ENCODE data around the gene AFF3.

The AFF3 gene

GRCh38 chr2:100142393-100142792, at the start of gene AFF3:
Gene AFF3, minus strand, starts transcription at chr2:100142590. Its CDS starts 38,136 bp downstream, at chr2:100104454.
- Histone ChIP-seq H3K4me2 (ENCODE audit: low read depth, low read length) (peak within 1 kb of the TSS; percentile 57), H3K79me2 (ENCODE audit: low read length) (no peaks in the 10 kb centered on the region), H2AFZ (ENCODE audit: low read length) (no peak within 1 kb of the TSS), H3K9me2 (replicated peaks; ENCODE audit: insufficient read depth, low read length) (no peaks in the 10 kb centered on the region), H3K9ac (ENCODE audit: low read length) (no peak within 1 kb of the TSS), H3K4me1 (ENCODE audit: low read length) (peaks cover 13% of the 10 kb centered on the region), H3K4me3 (ENCODE audit: low read length) (no peak within 1 kb of the TSS; the same call in 1 of the 2 replicates), H4K20me1 (ENCODE audit: insufficient read depth, low read length) (no peaks in the 10 kb centered on the region), H3K27ac (ENCODE audit: low read length) (no peak within 1 kb of the TSS), H3K9me3 (replicated peaks; ENCODE audit: insufficient read depth, low read length) (no peaks in the 10 kb centered on the region), H3K27me3 (replicated peaks; ENCODE audit: insufficient read depth, low read length) (peaks cover 40% of the 10 kb centered on the region), H3F3A (ENCODE audit: insufficient read depth, low read length) (no peaks in the 10 kb centered on the region), H3K36me3 (replicated peaks; ENCODE audit: insufficient read depth, low read length) (no peaks in the 10 kb centered on the region)
- peak; percentile 90 for DNase-seq
- TF ChIP-seq EZH2 (optimal IDR thresholded peaks at IDR 0.05; ENCODE audit: low read depth, low read length) (no peak), EZH2phosphoT487 (IDR thresholded peaks at IDR 0.05; ENCODE audit: low read length) (no peak)
- TF ChIP-seq, protein P1, sequence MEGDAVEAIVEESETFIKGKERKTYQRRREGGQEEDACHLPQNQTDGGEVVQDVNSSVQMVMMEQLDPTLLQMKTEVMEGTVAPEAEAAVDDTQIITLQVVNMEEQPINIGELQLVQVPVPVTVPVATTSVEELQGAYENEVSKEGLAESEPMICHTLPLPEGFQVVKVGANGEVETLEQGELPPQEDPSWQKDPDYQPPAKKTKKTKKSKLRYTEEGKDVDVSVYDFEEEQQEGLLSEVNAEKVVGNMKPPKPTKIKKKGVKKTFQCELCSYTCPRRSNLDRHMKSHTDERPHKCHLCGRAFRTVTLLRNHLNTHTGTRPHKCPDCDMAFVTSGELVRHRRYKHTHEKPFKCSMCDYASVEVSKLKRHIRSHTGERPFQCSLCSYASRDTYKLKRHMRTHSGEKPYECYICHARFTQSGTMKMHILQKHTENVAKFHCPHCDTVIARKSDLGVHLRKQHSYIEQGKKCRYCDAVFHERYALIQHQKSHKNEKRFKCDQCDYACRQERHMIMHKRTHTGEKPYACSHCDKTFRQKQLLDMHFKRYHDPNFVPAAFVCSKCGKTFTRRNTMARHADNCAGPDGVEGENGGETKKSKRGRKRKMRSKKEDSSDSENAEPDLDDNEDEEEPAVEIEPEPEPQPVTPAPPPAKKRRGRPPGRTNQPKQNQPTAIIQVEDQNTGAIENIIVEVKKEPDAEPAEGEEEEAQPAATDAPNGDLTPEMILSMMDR (IDR thresholded peaks at IDR 0.05; ENCODE audit: low read length), result no peak

- Histone ChIP-seq H4K20me1 (ENCODE audit: insufficient read depth, low read length) (no peaks in the 10 kb centered on the region), H3K27me3 (replicated peaks; ENCODE audit: insufficient read depth, low read length) (no peaks in the 10 kb centered on the region), H3K79me2 (ENCODE audit: low read length) (no peaks in the 10 kb centered on the region), H3K4me2 (ENCODE audit: low read depth, low read length) (no peak overlapping the region), H2AFZ (ENCODE audit: low read length) (no peak overlapping the region), H3K9me2 (replicated peaks; ENCODE audit: insufficient read depth, low read length) (no peaks in the 10 kb centered on the region), H3F3A (ENCODE audit: insufficient read depth, low read length) (no peaks in the 10 kb centered on the region), H3K27ac (ENCODE audit: low read length) (no peak overlapping the region), H3K9ac (ENCODE audit: low read length) (no peak overlapping the region), H3K4me3 (ENCODE audit: low read length) (no peak overlapping the region), H3K36me3 (replicated peaks; ENCODE audit: insufficient read depth, low read length) (no peaks in the 10 kb centered on the region), H3K4me1 (ENCODE audit: low read length) (no peaks in the 10 kb centered on the region), H3K9me3 (replicated peaks; ENCODE audit: insufficient read depth, low read length) (no peaks in the 10 kb centered on the region)
- TF ChIP-seq, protein P1 (IDR thresholded peaks at IDR 0.05; ENCODE audit: low read length), result no peak
- no peak for TF ChIP-seq EZH2 (optimal IDR thresholded peaks at IDR 0.05; ENCODE audit: low read depth, low read length)
- TF ChIP-seq EZH2phosphoT487 (IDR thresholded peaks at IDR 0.05; ENCODE audit: low read length), result no peak
- no peak for DNase-seq
Measured at GRCh38 chr2:100189387-100189786, 47.0 kb upstream of the AFF3 start.

- Histone ChIP-seq H3K79me2 (ENCODE audit: low read length) (no peaks in the 10 kb centered on the region), H3K9me2 (replicated peaks; ENCODE audit: insufficient read depth, low read length) (no peaks in the 10 kb centered on the region), H3K9ac (ENCODE audit: low read length) (no peak overlapping the region), H3F3A (ENCODE audit: insufficient read depth, low read length) (no peaks in the 10 kb centered on the region), H4K20me1 (ENCODE audit: insufficient read depth, low read length) (no peaks in the 10 kb centered on the region), H3K27ac (ENCODE audit: low read length) (no peak overlapping the region), H3K4me3 (ENCODE audit: low read length) (no peak overlapping the region), H3K36me3 (replicated peaks; ENCODE audit: insufficient read depth, low read length) (no peaks in the 10 kb centered on the region), H3K9me3 (replicated peaks; ENCODE audit: insufficient read depth, low read length) (no peaks in the 10 kb centered on the region), H3K27me3 (replicated peaks; ENCODE audit: insufficient read depth, low read length) (no peaks in the 10 kb centered on the region), H2AFZ (ENCODE audit: low read length) (no peak overlapping the region), H3K4me1 (ENCODE audit: low read length) (no peaks in the 10 kb centered on the region), H3K4me2 (ENCODE audit: low read depth, low read length) (no peak overlapping the region)
- DNase-seq, result no peak
- TF ChIP-seq EZH2phosphoT487 (IDR thresholded peaks at IDR 0.05; ENCODE audit: low read length) (no peak), EZH2 (optimal IDR thresholded peaks at IDR 0.05; ENCODE audit: low read depth, low read length) (no peak)
- TF ChIP-seq, protein P1 (IDR thresholded peaks at IDR 0.05; ENCODE audit: low read length), result no peak
Measured at GRCh38 chr2:100188326-100188725, 45.9 kb upstream of the AFF3 start.
